ENCODE results near the gene NLGN3. TPM values are rescaled to one million over a fixed set of nuclear protein-coding genes. Genes with fewer than 3 reads are reported as not detected.
"Not testable (repeated sequence)": the region's sequence is repeated elsewhere in the genome, so short reads cannot be mapped to it uniquely, and the experiment has no call there.

NLGN3 gene
- total RNA-seq, 1 donor, result 1.3 TPM

DNA sequence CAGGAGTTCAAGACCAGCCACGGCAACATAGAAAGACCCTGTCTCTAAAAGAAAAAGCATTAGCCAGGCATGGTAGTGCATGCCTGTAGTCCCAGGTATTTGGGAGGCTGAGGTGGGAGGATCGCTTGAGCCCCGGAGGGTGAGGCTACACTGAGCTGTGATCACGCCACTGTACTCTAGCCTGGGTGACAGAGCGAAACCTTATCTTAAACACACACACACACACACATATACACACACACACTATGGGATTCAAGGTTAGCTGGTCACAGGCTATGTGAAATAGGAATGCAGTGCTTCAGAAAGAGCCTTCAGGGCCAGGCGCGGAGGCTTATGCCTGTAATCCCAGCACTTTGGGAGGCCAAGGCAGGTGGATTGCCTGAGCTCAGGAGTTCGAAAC is 23.5 kb downstream of the NLGN3 start:
- DNase-seq (ENCODE audit: low read depth in 2 of 3, low spot score in 2 of 3), result no peak

DNA sequence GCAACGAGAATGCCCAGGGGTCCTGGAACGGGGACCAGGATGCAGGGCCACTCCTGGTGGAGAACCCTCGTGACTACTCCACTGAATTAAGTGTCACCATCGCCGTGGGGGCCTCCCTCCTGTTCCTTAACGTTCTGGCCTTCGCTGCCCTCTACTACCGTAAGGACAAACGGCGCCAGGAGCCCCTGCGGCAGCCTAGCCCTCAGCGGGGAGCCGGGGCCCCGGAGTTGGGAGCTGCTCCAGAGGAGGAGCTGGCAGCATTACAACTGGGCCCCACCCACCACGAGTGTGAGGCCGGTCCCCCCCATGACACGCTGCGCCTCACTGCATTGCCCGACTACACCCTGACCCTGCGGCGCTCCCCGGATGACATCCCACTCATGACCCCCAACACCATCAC is 24.9 kb downstream of the NLGN3 start:
- DNase-seq (ENCODE audit: low read depth in 2 of 3, low spot score in 2 of 3), result no peak

DNA sequence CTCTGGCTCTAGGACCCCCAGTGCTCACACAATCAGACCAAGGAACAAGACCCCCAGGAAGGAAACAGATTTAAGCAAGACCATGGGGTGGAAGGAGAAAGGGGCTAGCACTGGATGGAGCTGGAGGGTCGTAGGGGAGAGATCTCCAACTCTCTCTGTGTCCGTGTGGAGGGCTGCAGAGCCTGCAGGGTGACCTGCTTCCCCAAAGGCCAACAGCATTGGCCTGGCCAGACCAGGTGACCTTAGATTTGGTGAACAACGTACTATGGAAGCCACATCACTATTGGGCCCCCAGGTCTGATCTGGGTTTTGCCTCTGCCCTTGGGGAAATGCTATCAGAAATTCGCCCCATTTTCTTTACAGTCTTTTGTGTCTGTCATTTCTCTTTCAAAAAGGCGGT is 26.0 kb downstream of the NLGN3 start:
- DNase-seq (ENCODE audit: low read depth in 2 of 3, low spot score in 2 of 3), result no peak

DNA sequence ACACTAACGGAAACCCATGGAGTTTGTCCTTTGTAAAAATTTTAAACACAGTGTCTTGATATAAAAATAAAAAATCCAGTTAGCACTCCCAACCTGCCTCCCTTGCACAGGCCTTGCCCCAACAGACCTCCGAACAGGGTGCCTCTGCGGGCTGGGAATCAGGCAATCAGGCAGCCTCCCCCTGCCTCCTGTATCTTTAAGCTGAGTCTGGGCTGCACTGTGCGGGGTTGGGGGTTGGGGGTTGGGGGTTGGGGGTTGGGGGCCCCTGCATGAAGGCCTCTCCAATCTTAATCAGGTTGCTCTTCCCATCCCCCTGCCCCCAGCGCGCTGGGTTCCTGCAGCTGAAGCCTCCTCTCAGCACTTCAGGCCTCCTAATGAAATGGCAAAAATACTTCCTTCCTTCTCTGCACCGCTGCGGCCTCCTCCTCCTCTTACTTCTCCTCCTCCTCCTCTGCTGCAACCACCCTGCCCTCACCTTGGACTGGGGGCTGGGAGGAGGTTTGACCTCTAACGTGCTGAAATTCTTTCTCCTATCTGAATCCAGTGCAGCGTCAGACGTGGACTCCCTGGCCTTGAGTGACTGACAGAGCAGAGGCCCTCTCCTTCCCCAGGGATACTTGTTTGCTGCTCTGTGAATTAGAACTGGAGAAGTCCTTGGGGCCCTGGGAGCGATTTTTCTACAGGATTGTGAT is 26.6 kb downstream of the NLGN3 start:
- peak in 1 of 3 donors; percentile 24 for DNase-seq (ENCODE audit: low read depth in 2 of 3, low spot score in 2 of 3)

DNA sequence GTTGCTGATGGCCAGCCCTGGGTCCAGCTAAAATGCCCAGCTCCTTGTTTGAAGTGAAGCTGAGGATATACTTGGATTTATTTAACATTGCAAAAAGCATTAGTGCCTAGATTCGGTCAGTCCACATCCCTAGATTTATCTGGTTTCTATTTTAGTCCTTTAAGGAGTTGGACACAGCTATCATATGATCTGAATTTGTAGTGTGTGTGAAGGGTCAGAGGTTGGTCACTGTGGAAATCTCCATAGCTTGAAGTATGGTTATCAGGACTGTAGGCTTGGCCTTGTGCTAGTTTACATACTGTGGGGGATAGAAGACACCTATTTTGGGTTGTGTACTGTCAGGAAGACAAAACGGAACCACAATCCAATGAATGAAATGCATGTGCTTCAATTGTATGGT is 28.8 kb downstream of the NLGN3 start:
- no peak for DNase-seq (ENCODE audit: low read depth in 2 of 3, low spot score in 2 of 3)

DNA sequence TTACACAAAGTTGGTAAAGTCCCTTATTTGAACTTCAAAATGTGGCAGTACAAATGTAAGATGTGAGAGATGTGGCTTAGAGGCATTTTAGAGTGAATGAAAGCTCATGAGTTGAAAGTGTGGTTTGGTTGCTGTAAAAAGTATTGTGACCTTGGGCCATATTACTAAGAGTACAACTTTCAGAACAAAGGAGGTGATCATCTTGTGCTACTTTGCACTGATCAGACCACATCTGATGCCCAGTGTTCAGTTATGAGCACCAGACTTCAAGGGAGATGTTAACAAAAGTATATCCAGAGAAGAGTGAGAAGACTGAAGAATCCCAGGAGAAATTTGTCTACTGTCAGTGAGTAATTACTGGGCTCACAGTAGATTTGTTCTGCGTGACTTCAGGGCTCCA is 30.2 kb downstream of the NLGN3 start:
- no peak for DNase-seq (ENCODE audit: low read depth in 2 of 3, low spot score in 2 of 3)

DNA sequence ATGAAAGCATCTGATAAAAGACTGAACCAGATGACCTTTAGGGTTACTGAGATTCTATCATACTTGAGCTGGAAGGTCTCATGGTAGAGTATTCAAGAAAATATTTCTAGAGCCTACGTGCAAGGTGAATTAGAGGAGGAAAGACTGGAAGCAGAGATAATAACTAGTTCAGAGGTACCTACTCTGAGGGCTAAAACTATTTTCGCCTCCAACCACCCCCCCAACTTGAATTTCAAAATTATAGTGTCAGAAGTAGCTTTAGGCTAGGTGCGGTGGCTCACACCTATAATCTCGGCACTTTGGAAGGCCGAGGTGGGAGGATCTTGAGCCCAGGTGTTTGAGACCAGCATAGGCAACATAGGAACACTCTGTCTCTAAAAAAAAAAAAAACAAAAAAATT is 30.9 kb downstream of the NLGN3 start:
- no peak for DNase-seq (ENCODE audit: low read depth in 2 of 3, low spot score in 2 of 3)

DNA sequence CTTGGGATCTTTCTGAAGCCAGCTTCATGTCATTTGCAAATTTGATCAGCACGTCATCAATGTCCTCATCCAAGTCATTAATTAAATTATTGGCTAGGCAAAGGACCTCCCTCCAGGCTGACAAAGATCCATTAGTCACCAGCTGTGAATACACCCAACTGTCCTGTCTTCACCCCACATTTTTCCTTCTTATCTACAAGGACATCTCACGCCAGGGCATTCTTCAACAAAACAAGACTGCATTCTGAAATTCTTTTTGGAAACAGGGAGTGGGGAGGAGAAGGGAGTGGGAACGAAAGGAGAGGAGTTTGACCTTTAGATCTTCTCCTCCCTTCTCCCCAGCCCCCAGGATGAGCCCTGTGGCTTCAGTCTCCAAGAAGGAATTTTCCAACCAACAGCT is 32.7 kb downstream of the NLGN3 start:
- no peak for DNase-seq (ENCODE audit: low read depth in 2 of 3, low spot score in 2 of 3)

DNA sequence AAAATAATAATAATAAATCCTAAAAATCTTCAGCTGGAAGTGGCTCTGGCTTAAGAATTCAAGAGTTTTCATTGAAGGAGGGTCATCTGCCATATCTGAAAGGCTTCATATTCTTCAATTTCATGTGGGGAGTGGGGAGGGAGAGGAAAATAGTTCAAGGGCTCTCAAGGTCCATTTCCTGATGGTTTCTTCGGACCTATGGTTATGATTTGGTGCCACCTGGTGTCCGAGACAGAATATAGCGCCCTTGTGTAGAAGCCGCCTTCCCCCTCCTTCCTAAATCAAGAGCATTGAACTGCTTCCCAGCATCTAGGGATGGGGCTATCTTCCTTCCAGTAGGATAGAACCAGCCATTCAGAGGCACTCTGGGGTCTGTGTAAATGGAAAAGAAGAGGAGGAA is 34.3 kb downstream of the NLGN3 start:
- peak in 2 of 3 donors; percentile 55 to 67 for DNase-seq (ENCODE audit: low read depth in 2 of 3, low spot score in 2 of 3)

DNA sequence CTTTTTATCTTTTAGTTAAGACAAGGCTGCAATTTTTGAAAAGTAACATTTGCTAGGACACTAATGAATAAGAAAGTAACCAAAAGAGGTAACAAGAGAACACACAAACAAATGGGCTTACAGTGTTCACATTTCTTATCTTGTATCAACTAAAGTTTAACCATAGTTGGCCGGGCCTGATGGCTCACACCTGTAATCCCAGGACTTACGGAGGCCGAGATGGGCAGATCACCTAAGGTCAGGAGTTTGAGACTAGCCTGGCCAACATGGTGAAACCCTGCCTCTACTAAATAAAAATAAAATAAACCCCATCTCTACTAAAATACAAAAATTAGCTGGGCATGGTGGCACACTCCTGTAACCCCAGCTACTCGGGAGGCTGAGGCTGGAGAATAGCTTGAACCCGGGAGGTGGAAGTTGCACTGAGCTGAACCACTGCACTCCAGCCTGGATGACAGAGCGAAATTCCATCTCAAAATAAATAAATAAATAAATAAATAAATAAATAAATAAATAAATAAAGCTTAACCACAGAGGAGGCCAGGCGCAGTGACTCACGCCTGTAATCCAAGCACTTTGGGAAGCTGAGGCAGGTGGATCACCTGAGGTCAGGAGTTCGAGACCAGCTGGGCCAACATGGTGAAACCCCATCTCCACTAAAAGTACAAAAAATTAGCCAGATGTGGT is 36.1 kb downstream of the NLGN3 start:
- not testable (repeated sequence) for DNase-seq (ENCODE audit: low read depth in 2 of 3, low spot score in 2 of 3)

DNA sequence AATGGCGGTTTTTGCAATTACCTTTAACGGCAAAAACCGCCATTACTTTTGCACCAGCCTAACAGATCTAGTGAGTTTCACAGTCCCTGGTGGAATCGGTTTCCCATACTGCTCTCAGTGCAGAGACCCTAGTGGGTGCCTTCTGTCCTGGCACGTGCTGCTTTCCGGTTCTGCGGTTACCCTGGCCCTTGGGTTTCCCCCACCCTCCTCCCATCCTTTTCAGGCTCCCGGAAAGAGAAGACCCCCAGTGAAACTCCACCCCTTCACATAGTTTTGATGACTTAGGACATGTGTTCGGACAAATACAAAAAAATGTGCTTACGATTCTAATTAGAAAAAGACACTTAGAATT is 36.9 kb downstream of the NLGN3 start:
- DNase-seq (ENCODE audit: low read depth in 2 of 3, low spot score in 2 of 3), result peak in 1 of 3 donors; percentile 33

DNA sequence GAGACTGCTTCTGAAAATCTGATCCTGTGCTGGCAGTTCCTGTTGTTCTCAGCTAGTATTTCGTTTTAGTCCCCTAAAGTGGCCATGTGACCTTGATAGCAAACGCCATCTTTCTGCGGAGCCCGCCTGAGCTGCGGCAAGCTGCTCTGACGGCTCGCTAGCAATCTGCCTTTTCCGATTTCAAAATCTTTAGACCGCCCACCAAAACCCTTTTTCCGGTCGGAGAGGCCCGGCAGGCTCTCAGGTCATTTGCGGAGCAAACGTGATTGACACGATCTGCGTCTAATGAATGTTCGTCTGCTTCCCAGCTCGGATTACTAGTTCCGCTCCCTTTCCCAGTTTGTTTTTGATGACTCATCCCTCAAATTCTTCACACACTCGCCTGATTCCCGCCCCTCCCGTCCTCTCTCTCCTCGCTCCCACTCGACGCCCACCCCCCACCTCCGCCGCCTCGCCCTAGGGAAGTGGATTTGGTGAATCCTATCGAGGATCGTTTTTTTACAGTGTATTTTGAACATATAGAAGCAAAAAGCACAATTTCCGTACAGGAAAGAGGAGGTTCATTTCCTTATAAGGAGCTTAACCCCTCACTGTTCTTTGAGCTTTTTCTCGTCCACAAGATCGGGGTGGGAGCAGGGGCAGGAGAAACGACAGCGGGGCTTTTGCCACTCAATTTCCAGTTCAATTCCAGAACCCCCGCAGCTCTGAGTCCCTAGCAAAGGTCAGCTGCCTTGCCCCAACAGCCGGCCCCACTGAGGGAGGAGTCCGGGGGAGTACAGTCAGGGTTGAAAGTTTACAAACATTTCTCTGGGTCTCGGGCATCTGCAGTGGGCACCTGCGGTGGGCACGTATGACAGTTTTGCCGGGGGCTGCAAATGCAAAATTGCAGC is 37.5 kb downstream of the NLGN3 start:
- peak; percentile 53 to 93 (median 90) for DNase-seq (ENCODE audit: low read depth in 2 of 3, low spot score in 2 of 3)

DNA sequence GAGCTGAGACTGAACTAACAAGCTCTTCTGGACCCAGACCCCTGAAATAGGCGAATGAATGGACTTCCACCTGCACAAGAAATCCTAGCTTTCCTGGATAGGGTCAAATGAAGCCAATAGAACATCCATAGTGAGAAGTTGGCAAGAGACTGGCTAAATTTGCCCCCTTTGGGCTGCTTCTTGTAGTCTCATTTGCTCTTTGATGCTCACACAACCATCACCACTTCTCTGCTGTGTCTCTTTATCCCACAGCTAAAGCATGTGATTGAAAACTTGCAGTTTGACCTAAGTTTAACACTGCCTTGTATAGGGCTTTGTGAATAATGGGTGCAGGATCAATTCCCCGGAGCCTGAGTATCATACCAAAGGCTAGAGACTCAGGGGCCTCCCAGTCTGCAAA is 38.2 kb downstream of the NLGN3 start:
- no peak for DNase-seq (ENCODE audit: low read depth in 2 of 3, low spot score in 2 of 3)

DNA sequence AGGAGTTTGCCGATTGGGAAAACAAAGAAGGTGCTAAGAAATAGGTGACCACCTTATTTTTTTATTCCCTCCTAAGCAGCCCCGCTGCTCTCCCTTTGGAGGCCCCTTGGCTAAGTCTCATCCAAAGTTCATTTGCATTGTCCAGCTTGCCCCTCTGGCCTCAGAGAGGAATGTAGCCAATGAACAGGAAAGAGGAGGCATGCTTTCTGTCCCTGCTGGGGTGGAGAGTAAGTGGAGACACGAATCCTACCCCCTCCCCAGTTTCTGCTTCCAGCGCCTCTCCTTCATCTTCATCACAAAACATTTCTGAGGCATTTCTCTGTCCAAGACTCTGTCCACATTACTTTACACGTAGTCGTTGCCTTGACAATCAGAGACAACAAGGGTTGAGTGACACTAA is 38.7 kb downstream of the NLGN3 start:
- DNase-seq (ENCODE audit: low read depth in 2 of 3, low spot score in 2 of 3), result no peak

DNA sequence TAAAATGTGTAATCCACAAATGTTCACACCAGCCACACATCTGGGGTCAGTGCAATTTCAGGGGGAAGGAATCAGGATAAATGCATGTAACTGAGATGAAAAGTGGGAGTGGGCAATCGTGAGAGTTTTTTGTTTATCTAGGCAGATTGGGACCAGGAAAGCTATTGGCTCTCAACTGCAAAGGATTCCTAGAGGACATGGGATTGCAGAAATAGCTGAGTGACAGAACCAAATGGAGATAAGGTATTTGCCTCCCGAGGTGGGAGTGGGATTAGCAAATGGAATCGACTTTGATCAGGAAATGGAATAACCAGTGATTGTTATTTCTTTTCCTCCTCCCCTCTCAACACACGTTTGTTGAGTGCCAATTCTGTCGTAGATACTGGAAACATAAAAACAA is 39.5 kb downstream of the NLGN3 start:
- DNase-seq (ENCODE audit: low read depth in 2 of 3, low spot score in 2 of 3), result no peak

DNA sequence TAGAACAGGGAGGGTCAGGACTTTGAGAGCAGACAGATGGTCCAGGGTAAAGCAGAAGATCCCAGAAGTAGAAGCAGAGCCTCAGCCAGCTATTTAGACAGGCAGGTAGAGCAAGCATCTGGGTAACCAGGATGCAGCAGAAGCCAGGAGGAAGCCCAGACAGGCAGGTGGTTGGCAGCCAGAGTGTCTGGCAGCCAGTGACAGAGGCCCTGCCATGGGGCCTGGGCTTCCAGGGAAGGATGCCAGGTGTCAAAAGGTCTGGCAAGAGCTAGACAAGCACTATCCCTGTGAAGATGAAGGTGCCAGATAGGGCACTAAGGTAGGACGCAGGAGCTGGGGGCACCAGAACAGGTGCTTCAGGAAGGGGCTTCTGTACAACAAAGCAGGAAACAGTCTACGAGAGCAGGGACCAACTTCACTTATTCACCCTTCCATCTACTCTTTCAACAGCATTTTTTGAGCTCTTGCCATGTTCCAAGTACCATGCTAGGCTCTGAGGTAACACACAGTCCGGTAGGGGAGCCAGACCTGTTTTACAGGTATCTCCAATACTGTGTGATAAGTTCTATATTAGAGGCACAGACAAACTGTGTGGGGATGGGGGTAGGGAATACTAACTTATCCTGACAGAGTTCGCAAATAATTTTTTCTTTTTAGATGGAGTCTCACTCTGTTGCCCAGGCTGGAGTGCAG is 40.3 kb downstream of the NLGN3 start:
- DNase-seq (ENCODE audit: low read depth in 2 of 3, low spot score in 2 of 3), result no peak

DNA sequence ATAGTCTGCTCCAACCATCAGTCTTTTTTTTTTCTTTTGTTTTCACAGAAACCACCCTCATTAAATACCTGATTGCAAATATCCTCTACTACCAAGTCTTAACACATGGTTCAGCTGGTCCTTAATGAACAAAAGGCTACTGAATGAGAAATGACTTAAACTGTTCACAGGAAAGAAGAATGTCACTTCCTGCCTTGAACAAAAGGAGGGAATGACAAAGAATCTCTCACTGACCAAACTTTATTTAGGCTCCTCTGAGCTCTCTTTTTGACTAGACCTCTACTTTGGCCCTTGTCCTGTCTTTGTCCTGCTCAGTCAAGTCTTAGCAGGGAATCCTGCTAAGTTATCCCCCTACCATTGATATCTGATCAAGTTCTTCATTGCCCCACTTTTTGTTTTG is 46.6 kb downstream of the NLGN3 start:
- no peak for DNase-seq (ENCODE audit: low read depth in 2 of 3, low spot score in 2 of 3)

DNA sequence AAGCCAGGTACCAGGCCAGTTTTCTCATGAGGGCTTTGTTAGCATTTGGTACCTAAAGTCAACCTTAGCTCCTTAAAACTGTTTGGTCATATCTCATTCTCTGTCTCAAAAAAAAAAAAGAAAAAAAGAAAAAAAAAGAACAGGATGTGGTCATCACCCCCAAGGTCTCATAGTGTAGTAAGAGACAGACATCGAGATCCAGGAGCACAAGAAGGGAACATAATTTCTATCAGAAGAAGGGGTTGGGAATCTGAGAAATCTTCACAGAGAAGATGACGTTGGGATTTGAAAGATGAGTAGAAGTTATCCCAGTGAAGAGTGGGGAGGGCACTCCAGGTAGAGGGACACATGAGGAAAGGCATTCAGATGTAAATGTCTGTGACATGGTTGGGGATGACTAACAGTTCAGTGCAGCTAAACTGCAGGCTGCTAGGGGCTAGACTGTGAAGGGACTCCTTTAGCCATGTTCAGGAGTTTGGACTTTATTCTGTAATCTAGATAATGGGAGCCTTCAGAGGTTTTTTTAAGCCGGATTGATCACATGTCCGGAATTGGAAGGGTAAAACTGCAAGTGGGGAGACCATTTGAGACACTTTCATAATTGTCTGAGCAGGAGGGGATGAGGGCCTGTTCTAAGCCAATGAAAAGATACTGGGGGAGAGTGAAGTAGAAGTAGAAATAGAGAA is 51.5 kb downstream of the NLGN3 start:
- peak in 1 of 3 donors; percentile 7 for DNase-seq (ENCODE audit: low read depth in 2 of 3, low spot score in 2 of 3)

DNA sequence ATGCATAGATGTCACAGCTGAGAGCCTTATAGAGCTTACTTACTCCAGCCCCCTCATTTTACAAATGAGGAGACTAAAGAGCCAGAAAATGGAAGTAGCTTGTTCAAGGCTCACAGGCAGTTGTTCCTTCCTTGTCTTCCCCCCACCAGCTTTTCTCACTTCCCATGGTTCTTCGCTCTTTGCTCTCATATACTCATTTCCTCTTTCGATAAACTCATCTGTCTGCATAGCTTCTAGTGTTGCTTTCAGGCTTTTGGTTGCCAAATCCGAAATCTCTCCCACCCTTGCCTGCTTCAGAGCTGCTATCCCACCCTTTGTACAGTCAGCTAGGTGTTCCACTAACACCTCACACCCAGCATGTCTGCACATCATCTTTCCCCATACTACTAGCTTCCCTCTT is 53.4 kb downstream of the NLGN3 start:
- DNase-seq (ENCODE audit: low read depth in 2 of 3, low spot score in 2 of 3), result peak in 1 of 3 donors; percentile 49

DNA sequence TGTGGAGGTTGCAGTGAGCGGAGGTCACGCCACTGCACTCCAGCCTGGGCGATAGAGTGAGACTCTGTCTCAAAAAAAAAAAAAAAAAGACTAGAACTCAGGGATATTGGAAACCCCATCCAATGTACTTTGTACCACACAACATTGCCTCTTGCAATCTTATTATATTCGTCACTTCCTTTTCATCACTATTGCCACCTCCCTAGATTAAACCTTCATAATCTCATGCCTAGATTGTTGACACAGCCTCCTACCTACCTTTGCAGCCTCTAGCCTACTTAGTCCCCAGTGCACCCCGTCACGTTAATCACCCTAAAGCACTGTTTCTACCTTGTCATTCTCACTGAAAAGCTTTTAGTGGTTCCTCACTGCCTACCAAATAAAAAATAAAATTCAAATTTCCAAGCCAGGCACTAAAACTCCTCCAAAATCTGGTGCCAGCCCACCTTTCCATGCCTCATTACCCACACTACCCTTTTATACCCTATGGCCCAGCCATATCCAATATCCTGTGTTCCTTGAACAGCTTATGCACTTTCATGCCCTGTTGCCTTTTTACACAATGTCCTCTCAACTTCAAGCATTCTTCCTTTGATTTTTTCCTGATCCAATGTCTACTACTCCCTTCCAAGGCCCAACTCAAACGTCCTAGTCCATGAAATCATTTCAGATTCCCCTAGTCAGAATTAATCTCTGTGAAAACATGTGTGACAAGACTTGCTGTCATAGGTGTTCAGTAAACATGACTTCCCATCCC is 54.8 kb downstream of the NLGN3 start:
- no peak for DNase-seq (ENCODE audit: low read depth in 2 of 3, low spot score in 2 of 3)
